Measurements from ENCODE around the gene DGAT2L6.

The DGAT2L6 gene

GRCh38 chrX:70226048-70226447 is 48.8 kb downstream of the DGAT2L6 start:
- Histone ChIP-seq H3K27me3 (ENCODE audit: insufficient read depth, low read depth) (no peaks in the 10 kb centered on the region), H2AFZ (ENCODE audit: low read depth) (no peak overlapping the region), H3K36me3 (ENCODE audit: insufficient read depth) (no peaks in the 10 kb centered on the region), H3K4me1 (ENCODE audit: low read depth, poor library complexity, severe bottlenecking) (no peaks in the 10 kb centered on the region), H3K4me3 (IDR thresholded peaks at IDR 0.05; ENCODE audit: insufficient read depth, low read depth, low read length) (no peak overlapping the region), H3K9ac (no peak overlapping the region), H4K20me1 (ENCODE audit: insufficient read depth) (no peaks in the 10 kb centered on the region), H3K79me2 (ENCODE audit: insufficient read depth, low read depth) (no peaks in the 10 kb centered on the region), H3K27ac (no peak overlapping the region), H3K4me2 (no peak overlapping the region)
- TF ChIP-seq CTCF (conservative IDR thresholded peaks at IDR 0.05; ENCODE audit: low read depth, low read length) = no peak

DNA sequence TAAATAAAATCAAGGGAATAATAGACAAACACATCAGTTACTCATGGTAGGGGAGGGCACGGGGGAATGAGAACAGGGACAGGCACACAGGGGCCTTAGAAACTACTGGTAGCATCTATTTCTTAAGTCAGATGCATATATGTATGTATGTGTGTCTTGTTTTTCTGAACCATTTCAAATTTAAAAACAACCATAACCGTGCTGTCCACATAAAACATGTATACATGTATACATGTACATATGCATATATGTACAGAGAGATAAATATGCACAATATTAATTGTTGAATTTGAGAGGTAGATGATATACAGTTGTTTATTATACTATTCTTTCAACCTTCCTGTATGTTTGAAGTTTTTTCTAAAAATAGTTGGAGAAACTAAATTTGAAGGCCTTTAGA is 49.4 kb downstream of the DGAT2L6 start:
- Histone ChIP-seq H3K4me1 (ENCODE audit: low read depth, poor library complexity, severe bottlenecking) (no peaks in the 10 kb centered on the region), H3K27ac (no peak overlapping the region), H3K79me2 (ENCODE audit: insufficient read depth, low read depth) (no peaks in the 10 kb centered on the region), H3K9ac (no peak overlapping the region), H4K20me1 (ENCODE audit: insufficient read depth) (no peaks in the 10 kb centered on the region), H3K4me3 (IDR thresholded peaks at IDR 0.05; ENCODE audit: insufficient read depth, low read depth, low read length) (no peak overlapping the region), H3K4me2 (no peak overlapping the region), H3K36me3 (ENCODE audit: insufficient read depth) (no peaks in the 10 kb centered on the region), H2AFZ (ENCODE audit: low read depth) (no peak overlapping the region), H3K27me3 (ENCODE audit: insufficient read depth, low read depth) (no peaks in the 10 kb centered on the region)
- no peak for TF ChIP-seq CTCF (conservative IDR thresholded peaks at IDR 0.05; ENCODE audit: low read depth, low read length)

GRCh38 chrX:70231666-70232065 is 54.4 kb downstream of the DGAT2L6 start:
- Histone ChIP-seq H3K4me3 (IDR thresholded peaks at IDR 0.05; ENCODE audit: insufficient read depth, low read depth, low read length) (no peak overlapping the region), H3K27me3 (ENCODE audit: insufficient read depth, low read depth) (no peaks in the 10 kb centered on the region), H3K4me2 (no peak overlapping the region), H3K4me1 (ENCODE audit: low read depth, poor library complexity, severe bottlenecking) (no peaks in the 10 kb centered on the region), H4K20me1 (ENCODE audit: insufficient read depth) (no peaks in the 10 kb centered on the region), H3K79me2 (ENCODE audit: insufficient read depth, low read depth) (no peaks in the 10 kb centered on the region), H2AFZ (ENCODE audit: low read depth) (no peak overlapping the region), H3K9ac (no peak overlapping the region), H3K36me3 (ENCODE audit: insufficient read depth) (no peaks in the 10 kb centered on the region), H3K27ac (no peak overlapping the region)
- no peak for TF ChIP-seq CTCF (conservative IDR thresholded peaks at IDR 0.05; ENCODE audit: low read depth, low read length)

- no peak within 1 kb of the TSS for H3K4me3 ChIP-seq (IDR thresholded peaks at IDR 0.05; ENCODE audit: insufficient read depth, low read depth, low read length)
- no peak within 1 kb of the TSS for H3K4me2 ChIP-seq
- H3K27me3 ChIP-seq (ENCODE audit: insufficient read depth, low read depth) = no peaks in the 10 kb centered on the region
- no peak within 1 kb of the TSS for H3K9ac ChIP-seq
- H2AFZ ChIP-seq (ENCODE audit: low read depth) = no peak within 1 kb of the TSS
- H3K36me3 ChIP-seq (ENCODE audit: insufficient read depth) = no peaks in the 10 kb centered on the region
- H3K4me1 ChIP-seq (ENCODE audit: low read depth, poor library complexity, severe bottlenecking) = no peaks in the 10 kb centered on the region
- TF ChIP-seq CTCF (conservative IDR thresholded peaks at IDR 0.05; ENCODE audit: low read depth, low read length) = no peak
- H4K20me1 ChIP-seq (ENCODE audit: insufficient read depth) = no peaks in the 10 kb centered on the region
- H3K27ac ChIP-seq = no peak within 1 kb of the TSS
- no peaks in the 10 kb centered on the region for H3K79me2 ChIP-seq (ENCODE audit: insufficient read depth, low read depth)
These were observed 57.1 kb downstream of the DGAT2L6 start, which contains the start of gene AWAT1 for GRCh38 chrX:70234355-70234754. TSS of gene AWAT1 (plus strand) at chrX:70234655. CDS start at chrX:70234696, 41 bp downstream.

Measured in KMS-11 (cell line).